Activated CD4-positive, alpha-beta T cell treated with anti-CD3 and anti-CD28 coated beads for 48 hours (primary cell): ENCODE measurements around the gene SLC22A7.

Experiments
- DNase-seq: peaks from one replicate; pipeline ENCODE4 v3.0.0-alpha.2; 2020

SLC22A7 gene

GRCh38 chr6:43297644-43298564 lies at the start of gene SLC22A7:
TSS of gene SLC22A7 (plus strand) at chr6:43298260. CDS start at chr6:43298359, 99 bp downstream.
- no peak for DNase-seq

GRCh38 chr6:43248791-43249190 lies 49.3 kb upstream of the SLC22A7 start:
- no peak for DNase-seq

- DNase-seq = peak; percentile 25
Measured at GRCh38 chr6:43250992-43251373, 47.1 kb upstream of the SLC22A7 start.

- DNase-seq = no peak
Measured at GRCh38 chr6:43253401-43253800, 44.7 kb upstream of the SLC22A7 start.

- peak; percentile 49 for DNase-seq
Measured at GRCh38 chr6:43254138-43254817, 43.8 kb upstream of the SLC22A7 start.

- DNase-seq = no peak
Measured at GRCh38 chr6:43254846-43255245, 43.2 kb upstream of the SLC22A7 start.

- no peak for DNase-seq
Measured at GRCh38 chr6:43255408-43256054, 42.5 kb upstream of the SLC22A7 start.

- no peak for DNase-seq
Measured at GRCh38 chr6:43256670-43257366, 41.2 kb upstream of the SLC22A7 start.

- DNase-seq = peak; percentile 25
Measured at GRCh38 chr6:43257367-43258145, 40.5 kb upstream of the SLC22A7 start.

GRCh38 chr6:43258180-43258579 lies 39.9 kb upstream of the SLC22A7 start:
- DNase-seq = no peak

GRCh38 chr6:43258807-43259686 lies 39.0 kb upstream of the SLC22A7 start:
- DNase-seq = no peak

GRCh38 chr6:43260791-43261190 lies 37.3 kb upstream of the SLC22A7 start:
- no peak for DNase-seq

GRCh38 chr6:43261198-43261597 lies 36.9 kb upstream of the SLC22A7 start:
- DNase-seq = no peak

- no peak for DNase-seq
Measured at GRCh38 chr6:43262000-43262779, 35.9 kb upstream of the SLC22A7 start.

GRCh38 chr6:43262780-43263313 lies 35.2 kb upstream of the SLC22A7 start:
- DNase-seq = no peak

- DNase-seq = peak; percentile 86
Measured at GRCh38 chr6:43263314-43264178, 34.5 kb upstream of the SLC22A7 start.

GRCh38 chr6:43264599-43265145 lies 33.4 kb upstream of the SLC22A7 start:
- DNase-seq = no peak

GRCh38 chr6:43265564-43265963 lies 32.5 kb upstream of the SLC22A7 start:
- no peak for DNase-seq
